Middle frontal gyrus (tissue), 1 donor: Measurements from ENCODE around the gene COL24A1.
"Not testable (repeated sequence)": the region's sequence is repeated elsewhere in the genome, so short reads cannot be mapped to it uniquely, and the experiment has no call there.

Experiments used
- DNase-seq: peaks from one replicate; pipeline ENCODE4 v3.0.0-alpha.2; 2015; ENCODE audit warnings: low spot score; ENCODE audit errors: extremely low spot score

The COL24A1 gene

DNA sequence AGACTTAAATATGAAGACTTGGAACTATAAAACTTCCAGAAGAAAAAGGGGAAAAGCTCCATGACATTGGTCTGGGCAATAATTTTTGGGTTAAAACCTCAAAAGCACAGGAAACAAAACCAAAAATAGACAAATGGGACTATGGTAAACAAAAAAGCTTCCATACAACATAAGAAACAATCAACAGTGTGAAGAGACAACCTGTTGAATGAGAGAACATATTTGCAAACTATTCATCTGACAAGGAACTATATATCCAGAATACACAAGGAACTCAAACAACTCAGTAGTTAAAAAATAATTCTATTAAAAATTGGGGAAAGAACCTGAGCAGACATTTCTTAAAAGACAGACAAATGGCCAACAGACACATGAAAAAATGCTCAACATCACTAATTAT is 255.7 kb downstream of the COL24A1 start:
- DNase-seq, result no peak

- no peak for DNase-seq
Observed at GRCh38 chr1:85898861-85899260, 257.7 kb downstream of the COL24A1 start.

DNA sequence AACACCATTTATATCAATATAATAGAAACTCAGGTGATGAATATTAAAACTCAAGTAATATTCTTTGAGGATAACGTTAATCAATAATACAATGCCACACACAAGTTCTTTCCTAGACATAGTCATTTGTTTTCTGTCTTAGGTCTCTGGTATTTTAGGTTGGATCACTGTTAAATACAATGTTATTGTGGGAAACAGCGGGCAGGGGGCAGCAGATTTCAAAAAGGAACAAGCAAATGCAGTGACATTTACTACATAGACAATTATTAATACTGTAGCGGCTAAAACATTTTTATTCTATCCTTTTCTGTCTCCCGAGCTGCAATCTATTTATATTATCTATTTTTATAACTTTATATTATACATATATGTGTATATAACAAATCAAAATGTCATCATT is 261.9 kb downstream of the COL24A1 start:
- DNase-seq, result no peak

DNA sequence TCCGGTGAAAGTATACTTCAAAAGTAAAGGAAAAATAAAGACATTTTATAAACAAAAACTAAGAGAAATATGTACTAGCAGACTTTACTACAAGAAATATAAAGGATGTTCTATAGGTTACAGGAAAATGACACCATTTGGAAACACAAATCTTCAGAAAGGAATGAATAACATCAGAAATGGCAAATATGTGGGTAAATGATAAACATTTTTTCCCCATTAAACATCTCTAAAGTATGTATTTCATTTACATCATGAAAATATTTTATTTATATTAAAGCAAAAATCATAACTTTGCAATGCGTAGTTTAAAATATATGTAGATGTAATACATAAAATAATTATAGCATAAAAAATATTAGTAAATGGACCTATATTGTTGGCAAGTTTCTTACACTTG is 264.2 kb downstream of the COL24A1 start:
- no peak for DNase-seq

DNA sequence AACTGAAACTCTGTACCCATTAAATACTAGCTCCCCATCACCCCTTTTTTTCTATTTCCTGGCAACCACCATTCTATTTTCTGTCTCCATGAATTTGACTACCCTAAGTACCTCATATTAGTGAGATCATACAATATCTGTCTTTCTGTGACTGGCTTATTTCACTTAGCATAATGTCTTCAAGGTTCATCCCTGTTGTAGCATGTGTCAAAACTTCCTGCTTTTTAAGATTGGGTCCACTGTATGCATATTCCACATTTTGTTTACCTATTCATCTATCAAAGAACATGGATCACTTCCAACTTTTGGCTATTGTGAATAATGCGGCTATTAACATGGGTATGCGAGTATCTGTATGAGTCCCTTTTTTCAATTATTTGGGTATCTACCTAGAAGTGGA is 266.7 kb downstream of the COL24A1 start:
- DNase-seq, result no peak

DNA sequence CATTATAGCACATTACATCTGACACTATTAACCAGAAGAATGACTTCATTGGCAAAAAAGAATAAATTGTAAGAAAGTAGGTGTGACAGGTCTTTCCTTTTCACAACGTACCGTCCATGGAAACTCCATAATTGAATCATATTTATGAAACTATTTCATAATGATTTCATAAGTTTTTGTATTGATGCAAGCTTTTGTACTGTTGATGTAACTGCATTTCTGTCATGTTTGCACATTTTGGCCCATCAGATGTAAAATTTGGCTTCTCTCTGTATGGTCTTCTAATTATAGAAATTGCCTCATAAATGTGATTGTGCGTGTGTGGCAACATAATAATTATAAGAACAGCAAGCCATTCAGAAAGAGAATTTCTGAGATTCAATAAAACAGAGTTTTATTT is 267.7 kb downstream of the COL24A1 start:
- DNase-seq, result no peak

- no peak for DNase-seq
Observed at GRCh38 chr1:85884372-85885035, 272.1 kb downstream of the COL24A1 start.

DNA sequence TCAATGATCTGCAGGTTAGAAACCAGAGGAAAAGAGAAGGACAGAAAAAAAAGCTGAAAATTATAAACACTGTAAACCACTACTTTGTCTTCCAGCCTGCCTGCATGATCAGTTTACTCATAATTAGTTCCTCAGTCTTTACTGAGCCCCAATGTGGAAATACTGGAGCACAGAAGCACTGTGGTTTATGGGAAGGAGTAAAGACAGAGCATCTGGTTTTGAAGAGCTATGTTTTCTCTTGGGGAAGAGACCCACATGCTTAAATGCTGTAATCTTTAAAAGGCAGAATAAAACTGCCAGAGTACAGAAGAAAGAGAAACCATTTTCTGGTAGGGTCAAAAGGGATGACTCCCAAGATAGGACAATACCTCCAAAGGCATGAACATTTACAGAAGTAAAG is 289.4 kb downstream of the COL24A1 start:
- no peak for DNase-seq

DNA sequence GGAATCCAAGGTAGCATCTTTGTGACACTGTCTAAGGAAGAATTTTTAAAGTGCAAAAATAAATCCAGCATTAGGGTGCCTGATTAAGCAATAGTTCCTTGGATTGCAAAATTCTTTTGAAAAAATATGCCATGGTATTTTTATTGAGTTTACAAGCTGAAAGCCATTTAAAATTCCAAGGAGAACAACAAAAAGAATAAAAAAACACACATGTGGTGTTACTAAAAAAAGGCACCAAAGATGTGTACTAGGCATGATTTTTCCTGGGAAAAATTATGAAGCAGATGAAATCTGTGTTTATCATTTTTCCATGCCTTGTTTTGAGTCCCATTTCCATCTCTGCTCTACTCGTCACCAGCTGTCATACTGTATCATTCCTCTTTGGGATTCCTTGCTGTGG is 291.4 kb downstream of the COL24A1 start:
- no peak for DNase-seq

DNA sequence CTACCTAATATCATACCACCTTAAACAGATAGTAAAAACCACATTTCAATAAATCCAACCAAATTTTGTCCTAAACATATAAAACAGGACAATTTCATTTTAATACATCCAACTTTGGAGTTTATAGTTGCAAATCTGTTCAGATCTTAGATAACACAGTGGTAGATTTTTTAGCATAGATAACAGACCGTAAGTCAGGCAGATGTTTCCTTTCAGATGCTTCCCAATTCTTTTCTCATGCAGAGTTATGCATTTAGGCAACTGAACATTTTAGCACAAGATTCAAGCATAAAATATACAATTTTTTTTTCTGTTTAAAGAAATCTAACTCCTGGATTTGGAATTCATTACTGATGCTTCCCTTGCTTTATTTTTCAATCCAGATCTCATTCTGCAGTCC is 291.8 kb downstream of the COL24A1 start:
- no peak for DNase-seq

DNA sequence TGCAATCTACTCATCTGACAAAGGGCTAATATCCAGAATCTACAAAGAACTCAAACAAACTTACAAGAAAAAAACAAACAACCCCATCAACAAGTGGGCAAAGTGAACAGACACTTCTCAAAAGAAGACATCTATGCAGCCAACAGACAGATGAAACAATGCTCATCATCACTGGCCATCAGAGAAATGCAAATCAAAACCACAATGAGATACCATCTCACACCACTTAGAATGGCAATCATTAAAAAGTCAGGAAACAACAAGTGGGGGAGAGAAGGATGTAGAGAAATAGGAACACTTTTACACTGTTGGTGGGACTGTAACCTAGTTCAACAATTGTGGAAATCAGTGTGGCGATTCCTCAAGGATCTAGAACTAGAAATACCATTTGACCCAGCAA is 292.9 kb downstream of the COL24A1 start:
- not testable (repeated sequence) for DNase-seq

GRCh38 chr1:85862456-85862855 is 294.1 kb downstream of the COL24A1 start:
- DNase-seq, result no peak

GRCh38 chr1:85857991-85858390 is 298.6 kb downstream of the COL24A1 start:
- no peak for DNase-seq

- no peak for DNase-seq
Observed at GRCh38 chr1:85850238-85850637, 306.3 kb downstream of the COL24A1 start.

DNA sequence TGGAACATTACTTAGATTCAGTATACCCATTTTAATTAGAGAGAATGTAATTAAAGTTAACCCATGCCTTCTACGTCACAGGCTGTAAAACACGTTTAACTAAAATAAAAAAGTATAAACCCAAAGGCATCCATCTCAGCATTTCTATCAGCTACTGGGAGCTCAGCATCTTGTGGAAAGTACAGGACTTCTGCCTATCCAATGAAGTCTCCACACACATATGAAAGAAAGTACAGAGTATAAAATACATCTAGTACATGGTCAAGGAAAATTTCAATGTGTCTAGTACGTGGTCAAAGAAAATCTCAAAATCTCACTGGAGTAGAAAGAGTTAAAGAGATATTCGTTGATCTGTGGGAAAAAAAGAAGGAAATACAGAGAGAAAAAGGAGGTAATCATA is 306.9 kb downstream of the COL24A1 start:
- DNase-seq, result no peak

DNA sequence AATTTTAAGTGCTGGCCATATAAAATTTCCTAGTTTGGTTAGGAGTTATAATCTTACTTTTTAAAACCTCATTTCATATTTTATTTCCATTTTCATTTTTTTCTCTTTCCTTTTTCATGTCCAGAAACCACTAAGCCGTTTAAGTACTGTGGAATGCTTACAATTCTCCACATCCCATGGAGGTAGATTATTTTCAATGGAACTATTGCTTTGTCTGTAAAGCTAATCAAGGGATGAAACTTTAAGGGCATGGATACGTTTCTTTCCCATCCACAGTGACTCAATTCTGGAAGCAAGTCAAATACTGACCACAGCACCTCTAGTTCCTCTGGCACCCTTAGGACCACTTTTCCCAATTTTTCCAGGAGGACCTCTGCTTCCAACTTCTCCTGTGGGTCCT is 309.2 kb downstream of the COL24A1 start:
- no peak for DNase-seq

DNA sequence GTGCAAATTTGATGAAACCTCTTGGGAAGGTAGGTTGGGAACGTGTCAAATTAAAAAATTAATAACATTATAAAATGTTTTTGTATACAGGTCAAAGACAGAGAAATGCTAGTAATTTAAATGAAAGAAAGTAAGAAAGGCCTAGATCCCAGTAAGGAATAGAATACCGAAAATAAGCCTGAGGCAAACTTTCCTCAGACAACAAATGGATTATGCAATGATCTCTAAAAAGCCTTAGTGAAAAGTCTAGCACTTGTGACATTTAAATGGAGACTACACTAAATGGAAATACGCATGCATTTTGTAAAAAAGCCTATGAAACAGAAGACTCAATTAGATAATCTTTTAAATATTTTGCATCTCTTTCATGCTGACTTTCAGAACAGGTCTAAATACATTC is 309.9 kb downstream of the COL24A1 start:
- DNase-seq, result no peak

GRCh38 chr1:85839459-85839858 is 317.1 kb downstream of the COL24A1 start:
- no peak for DNase-seq

DNA sequence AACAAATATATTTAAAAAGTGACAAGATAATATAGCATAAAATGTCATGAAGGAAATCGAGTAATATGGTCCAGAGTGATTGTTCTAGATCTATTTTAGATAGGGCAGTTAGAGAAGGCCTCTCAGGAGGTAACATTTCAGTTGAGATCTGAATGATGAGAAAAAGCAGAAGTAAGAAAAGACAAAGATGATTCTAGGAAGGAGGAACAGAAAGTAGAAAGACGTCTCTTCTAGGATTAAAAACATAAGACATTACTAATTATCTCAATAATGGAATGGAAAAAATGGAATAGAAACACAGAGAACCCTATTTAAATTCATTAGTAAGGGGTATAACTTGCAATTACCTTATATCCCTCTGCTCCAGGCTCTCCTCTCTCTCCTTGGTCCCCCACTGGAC is 318.3 kb downstream of the COL24A1 start:
- no peak for DNase-seq

DNA sequence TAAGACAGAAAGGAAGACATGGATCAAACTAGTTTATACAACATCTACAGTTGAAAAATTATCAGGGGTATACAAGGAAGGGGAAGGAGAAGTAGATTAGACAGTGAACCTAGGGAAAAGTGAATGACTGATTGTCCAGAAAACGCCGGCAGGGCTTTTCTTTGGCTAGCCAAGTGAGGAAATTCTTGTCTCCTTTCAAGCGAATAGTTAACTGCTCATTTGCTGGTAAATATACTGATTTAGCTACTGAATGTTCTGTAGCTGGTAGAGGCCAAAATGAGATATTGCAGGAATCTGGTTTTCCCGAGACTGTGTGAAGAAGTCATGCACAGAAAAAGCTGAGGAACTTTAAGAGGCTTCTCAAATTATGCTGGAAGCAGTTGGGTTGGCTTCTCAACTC is 319.8 kb downstream of the COL24A1 start:
- DNase-seq, result no peak

GRCh38 chr1:85833165-85833564 is 323.4 kb downstream of the COL24A1 start:
- not testable (repeated sequence) for DNase-seq

- DNase-seq, result no peak
Observed at GRCh38 chr1:85830837-85831236, 325.7 kb downstream of the COL24A1 start.

DNA sequence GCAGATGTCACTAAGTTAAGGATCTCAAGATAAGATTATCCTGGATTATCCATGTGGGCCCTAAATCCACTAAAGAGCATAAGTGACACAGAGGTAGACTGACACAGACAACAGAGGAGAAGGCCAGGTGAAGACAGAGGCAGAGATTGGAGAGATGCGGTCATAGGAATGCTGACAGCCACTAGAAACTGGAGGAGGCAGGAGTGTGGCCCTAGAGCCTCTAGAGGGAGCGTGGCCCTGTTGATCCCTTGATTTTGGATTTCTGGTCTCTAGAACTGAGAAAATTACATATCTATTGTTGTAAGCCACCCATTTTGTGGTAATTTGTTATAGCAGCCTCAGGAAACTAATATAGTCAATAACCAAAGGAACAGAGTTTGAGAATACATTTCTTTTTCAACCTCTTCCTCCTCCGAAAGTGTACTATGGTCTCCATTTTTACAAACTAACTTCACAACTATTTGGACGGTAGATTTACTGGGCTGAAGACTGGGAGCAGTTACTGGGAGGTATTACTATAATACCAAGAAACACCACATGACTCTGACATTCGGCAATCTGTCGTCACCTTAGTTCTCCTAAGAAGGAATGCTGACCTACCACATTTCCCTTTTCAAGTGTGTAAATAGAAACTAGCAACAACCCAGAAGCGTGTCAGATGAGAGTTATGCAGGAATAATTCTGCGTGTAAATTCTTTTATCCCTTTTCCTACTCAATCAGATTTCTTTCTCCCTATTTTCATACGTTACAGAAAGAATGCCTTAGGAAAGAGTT is 332.3 kb downstream of the COL24A1 start:
- no peak for DNase-seq
